Activated T-cell treated with anti-CD3 and anti-CD28 coated beads for 48 hours (primary cell): ENCODE results near the gene SLC25A24.
"Not testable (repeated sequence)": the region's sequence is repeated elsewhere in the genome, so short reads cannot be mapped to it uniquely, and the experiment has no call there.

Experiments used
- DNase-seq: peaks from one replicate; pipeline ENCODE4 v3.0.0-alpha.2; 2020; ENCODE audit warnings: low read depth

SLC25A24 gene

GRCh38 chr1:108133148-108133547 is 67.0 kb downstream of the SLC25A24 start:
- not testable (repeated sequence) for DNase-seq

GRCh38 chr1:108132367-108132766 is 67.8 kb downstream of the SLC25A24 start:
- not testable (repeated sequence) for DNase-seq

- DNase-seq = not testable (repeated sequence)
These were observed 68.9 kb downstream of the SLC25A24 start for GRCh38 chr1:108131281-108131680.

- no peak for DNase-seq
These were observed 69.3 kb downstream of the SLC25A24 start for GRCh38 chr1:108130794-108131193.

GRCh38 chr1:108129999-108130398 is 70.1 kb downstream of the SLC25A24 start:
- DNase-seq = no peak

- peak; percentile 45 for DNase-seq
These were observed 74.6 kb downstream of the SLC25A24 start for GRCh38 chr1:108125312-108126138.

GRCh38 chr1:108124622-108125311 is 75.4 kb downstream of the SLC25A24 start:
- no peak for DNase-seq

GRCh38 chr1:108124023-108124422 is 76.1 kb downstream of the SLC25A24 start:
- DNase-seq = no peak

GRCh38 chr1:108121358-108122143 is 78.6 kb downstream of the SLC25A24 start:
- DNase-seq = no peak

GRCh38 chr1:108120163-108120562 is 80.0 kb downstream of the SLC25A24 start:
- no peak for DNase-seq

GRCh38 chr1:108119500-108119899 is 80.6 kb downstream of the SLC25A24 start:
- DNase-seq = no peak

GRCh38 chr1:108117945-108118902 is 81.9 kb downstream of the SLC25A24 start:
- no peak for DNase-seq

- no peak for DNase-seq
These were observed 82.9 kb downstream of the SLC25A24 start for GRCh38 chr1:108117237-108117636.

- no peak for DNase-seq
These were observed 86.0 kb downstream of the SLC25A24 start for GRCh38 chr1:108114033-108114599.

- DNase-seq = no peak
These were observed 86.6 kb downstream of the SLC25A24 start for GRCh38 chr1:108113496-108113895.

- no peak for DNase-seq
These were observed 90.7 kb downstream of the SLC25A24 start for GRCh38 chr1:108109295-108109973.

- DNase-seq = no peak
These were observed 92.0 kb downstream of the SLC25A24 start for GRCh38 chr1:108108119-108108518.

- peak; percentile 9 for DNase-seq
These were observed 92.5 kb downstream of the SLC25A24 start for GRCh38 chr1:108107658-108108057.

- no peak for DNase-seq
These were observed 93.4 kb downstream of the SLC25A24 start for GRCh38 chr1:108106775-108107174.

- DNase-seq = no peak
These were observed 100.0 kb downstream of the SLC25A24 start for GRCh38 chr1:108100148-108100547.
